ENCODE measurements around the gene MRPS27.

Gene MRPS27

DNA sequence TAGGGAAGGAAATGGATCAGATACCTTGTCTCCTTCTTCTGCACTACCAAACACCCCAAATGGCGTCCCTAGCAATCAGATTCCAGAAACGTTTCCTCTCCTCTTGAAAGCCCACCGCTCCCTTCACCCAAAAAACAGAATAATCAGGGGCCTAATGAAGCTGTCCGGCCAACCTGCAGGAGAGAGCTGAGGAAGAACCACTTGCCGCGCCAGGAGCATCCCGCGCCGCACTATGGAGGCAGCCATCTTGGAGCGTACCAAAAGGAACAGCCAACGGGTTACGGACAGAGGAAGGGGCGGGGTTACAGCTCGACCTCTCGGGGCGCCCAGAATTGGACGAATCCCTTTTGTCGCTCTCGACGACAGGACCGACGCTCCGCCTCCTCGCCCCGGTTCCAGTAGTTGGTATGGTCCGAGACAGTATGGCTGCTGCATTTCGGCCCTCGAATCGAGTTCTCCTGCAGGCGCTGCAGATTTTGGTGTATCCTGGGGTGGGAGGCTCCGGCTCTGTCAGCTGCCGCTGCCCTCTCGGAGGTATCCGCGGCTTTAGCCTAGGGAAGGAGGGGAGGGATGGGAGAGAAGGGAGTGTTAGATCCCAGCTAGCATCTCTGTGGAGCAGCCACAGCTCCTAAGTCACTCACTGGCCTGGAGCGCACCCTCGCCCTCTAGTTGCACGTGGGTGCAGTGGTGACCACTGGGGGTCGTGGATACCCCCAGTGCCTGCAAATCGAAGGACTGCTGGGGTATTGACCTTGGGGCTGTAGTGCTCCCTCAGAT, at the start of gene MRPS27, which contains the start of gene PTCD2:
Gene MRPS27 (minus strand): TSS at position 265 of the 777 bp plus-strand sequence. CDS start 19 bp downstream, at position 246.
Gene PTCD2 (plus strand): TSS at position 398 of the 777 bp plus-strand sequence. CDS start 10 bp downstream, at position 408.
- peak; percentile 88 for DNase-seq (ENCODE audit: low read depth)

DNA sequence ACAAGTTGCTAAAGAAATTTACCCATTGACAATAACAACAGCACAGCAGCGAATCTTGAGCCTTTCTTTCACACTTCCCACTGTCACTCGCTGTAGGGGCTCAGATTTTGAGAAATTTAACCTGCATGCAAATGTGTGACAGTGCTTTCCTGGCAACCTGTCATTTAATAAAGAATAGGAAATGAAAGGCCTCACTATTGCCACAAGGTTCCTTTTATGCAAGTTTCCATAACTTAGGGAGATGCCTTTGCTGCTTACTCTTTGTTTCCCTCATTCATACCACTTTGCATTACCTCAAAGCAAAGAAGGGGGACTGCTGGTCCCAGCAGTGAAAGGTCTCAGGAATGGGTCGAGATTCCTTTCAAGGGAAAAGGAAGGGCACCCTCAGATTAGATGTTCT, 49.7 kb upstream of the MRPS27 start:
- no peak for DNase-seq (ENCODE audit: low read depth)

DNA sequence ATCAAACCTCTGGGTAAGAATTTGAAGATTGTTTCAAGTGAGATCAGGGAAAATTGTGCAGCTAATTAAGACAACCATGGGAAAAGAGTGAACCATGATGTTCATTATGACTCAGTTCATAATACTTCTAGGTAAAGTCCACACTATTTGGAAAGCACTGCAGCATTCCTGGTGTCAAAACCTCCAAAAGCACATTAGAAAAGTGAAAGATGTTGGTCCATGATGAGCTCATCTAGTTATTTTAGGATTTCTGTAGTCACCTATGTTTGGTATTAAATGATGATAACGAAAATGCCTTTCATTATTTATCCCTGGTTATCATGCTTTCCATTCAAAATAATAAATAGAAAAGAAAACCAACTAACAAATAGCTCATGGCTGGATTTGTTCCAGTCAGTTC, 49.3 kb upstream of the MRPS27 start:
- no peak for DNase-seq (ENCODE audit: low read depth)

DNA sequence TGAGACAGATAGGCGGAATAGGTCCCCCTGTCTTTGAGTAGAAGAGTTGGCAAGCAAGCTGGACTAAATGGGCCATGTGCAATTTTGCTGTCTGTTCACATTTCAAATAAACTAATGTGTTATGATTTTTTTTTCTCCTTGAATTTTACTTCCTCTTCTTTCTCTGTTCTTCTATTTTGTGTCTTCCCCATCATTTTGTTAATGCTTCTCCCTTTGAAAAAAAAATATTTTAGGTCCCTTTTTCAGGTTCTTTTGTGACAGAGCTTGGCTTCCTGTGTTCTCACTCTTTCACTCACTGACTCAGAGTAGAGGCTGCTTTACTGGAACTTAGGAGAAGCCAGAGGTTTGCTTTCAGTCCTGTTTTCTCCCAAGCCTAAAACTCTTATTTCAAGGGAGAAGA, 48.2 kb upstream of the MRPS27 start:
- no peak for DNase-seq (ENCODE audit: low read depth)

DNA sequence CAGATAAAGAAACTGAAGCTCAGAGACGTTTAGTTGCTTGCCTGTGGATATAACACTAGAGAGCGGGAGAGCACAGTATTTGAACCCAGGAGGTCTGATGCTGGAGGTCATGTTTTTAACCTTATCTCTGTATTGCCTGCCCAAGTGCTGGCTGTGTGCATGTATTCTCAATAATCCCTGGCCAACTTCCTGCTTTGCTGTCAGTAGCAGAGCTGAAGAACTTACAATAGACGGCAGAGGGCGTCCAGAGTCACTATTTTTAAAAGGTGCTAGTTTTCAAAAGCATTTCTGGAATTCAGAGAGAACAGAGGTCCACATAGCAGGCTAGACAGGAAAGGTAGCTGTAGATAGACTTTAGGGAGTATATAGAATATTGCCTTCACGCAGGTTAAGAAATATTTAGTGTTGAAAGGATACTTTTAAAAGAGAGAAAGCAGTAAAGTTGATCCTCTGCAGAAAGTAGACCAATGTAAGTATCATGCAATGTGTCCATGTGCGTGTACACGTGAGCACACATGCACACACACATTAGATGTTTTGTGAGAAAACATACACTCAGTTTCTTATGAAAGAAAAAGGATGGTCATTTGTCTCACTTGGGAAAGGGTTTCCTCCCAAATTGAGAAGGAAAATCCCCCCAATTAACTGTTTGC, 46.4 kb upstream of the MRPS27 start:
- DNase-seq (ENCODE audit: low read depth), result peak; percentile 14

DNA sequence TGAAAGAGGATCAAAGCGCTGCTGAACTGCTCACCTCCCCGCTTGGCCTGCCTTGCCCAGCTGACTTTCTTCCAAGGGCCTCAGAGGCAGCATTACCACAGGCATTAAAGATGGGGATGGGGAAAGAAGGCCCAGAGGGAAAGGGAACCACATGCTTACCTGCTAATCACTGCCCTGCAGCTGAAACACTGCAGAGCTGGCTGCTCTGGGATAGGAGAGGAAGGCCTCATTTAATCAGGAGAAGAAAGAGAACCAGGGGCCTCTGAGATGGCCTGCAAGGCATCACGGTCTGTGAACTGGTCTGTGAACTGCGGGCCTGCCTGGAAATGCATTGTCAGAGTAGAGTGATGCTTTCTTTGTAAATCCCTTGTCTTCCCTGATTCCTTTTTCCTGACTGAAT, 44.9 kb upstream of the MRPS27 start:
- no peak for DNase-seq (ENCODE audit: low read depth)

DNA sequence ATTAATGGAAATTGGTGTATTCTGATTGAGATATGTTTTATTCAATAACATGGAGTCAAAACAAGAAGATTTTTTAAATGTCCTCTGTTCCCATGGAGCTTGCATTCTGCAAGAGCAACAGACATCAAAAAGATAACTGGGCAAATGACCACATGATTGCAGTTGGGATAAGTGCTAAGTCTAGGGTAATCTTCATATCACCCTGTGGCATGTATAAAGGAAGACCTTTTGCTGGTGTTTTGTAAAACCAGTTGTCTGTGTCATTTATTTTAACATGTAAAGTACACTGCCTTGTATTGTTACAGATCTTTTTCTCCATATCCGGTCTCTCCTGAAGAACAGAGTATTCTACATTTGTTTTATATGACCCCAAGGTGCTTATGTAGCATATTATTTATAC, 44.1 kb upstream of the MRPS27 start:
- no peak for DNase-seq (ENCODE audit: low read depth)

DNA sequence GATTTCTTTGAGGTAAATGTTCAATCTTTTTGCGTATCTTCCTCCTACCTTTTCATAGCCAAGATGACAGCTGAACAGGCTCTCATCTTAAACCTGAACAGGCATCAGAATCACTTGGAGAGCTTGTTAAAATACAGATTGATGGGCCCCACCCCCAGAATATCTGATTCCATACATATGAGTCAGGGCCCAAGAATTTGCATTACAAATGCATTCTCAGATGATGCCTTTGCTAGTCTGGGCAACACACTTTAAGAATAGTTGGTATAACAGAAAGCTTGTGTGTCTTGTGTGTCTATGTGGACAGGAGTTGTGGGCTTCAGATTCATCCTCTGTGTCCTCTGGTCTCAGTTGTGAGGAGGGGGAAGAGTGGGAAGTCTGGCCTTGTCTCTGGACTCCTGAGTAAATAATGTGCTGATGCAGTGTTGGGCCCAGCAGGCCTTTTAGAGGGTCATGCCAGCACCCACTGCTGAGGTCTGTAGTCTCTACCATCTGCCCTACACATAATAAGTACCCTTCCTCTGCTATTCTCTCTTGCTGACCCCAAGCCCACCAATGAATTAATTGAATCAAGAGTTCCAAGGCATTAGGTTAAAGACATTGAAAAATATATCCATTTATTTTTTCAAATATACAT, 43.2 kb upstream of the MRPS27 start:
- DNase-seq (ENCODE audit: low read depth), result no peak

DNA sequence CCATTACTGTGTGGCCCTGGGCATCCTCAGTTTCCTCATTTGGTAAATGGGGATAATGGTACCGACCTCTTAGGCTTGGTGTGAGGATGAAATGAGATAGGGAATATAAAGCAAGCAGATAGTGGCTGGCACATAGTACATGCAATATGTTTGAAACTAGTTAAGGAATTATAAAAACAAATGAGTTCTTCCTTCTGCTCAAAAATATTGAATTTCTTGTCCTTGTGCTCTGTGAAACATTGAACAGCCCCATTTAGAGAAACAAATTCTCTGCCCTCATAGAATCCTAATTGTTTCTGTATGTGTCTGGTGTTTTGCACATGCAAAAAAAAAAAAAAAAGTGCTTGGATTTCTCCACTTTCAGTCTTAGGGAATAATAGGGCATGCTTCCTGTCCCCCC, 39.8 kb upstream of the MRPS27 start:
- no peak for DNase-seq (ENCODE audit: low read depth)

DNA sequence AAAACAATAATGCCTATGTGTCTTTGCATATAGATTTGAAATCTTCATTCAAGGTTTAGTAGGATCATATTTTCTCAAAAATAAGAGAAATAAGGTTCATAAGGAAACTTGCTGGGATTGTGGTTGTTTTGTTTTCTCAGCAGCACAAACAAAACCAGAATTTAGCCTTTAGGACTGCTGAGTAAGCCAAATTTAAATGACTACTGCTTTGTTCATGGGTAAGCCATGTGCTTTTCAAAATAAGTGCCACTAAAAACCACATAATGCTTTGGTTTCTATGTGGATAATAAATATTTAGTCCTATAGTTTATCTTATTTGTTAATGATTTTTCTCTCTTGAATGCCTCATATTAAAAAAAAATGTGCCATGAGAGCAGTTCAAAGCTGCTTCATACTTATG, 38.9 kb upstream of the MRPS27 start:
- DNase-seq (ENCODE audit: low read depth), result no peak

DNA sequence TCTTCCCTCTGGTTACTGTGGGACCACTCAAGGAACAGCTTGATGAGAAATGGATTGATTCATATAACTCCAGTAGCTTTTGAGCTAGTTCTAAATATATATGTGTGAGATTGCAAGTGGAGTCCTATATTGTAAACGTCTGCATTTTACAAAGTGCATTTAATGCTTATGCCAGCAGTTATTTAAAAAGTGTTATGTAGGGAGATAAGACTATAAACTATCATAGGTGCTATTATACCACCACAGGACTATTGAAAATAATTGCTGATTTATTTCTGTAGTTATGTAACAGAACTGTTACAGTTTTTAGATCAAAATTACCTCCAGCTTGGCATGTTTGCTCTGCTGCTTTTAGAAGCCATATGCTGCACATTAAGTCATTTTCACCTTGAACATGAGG, 36.3 kb upstream of the MRPS27 start:
- DNase-seq (ENCODE audit: low read depth), result no peak

DNA sequence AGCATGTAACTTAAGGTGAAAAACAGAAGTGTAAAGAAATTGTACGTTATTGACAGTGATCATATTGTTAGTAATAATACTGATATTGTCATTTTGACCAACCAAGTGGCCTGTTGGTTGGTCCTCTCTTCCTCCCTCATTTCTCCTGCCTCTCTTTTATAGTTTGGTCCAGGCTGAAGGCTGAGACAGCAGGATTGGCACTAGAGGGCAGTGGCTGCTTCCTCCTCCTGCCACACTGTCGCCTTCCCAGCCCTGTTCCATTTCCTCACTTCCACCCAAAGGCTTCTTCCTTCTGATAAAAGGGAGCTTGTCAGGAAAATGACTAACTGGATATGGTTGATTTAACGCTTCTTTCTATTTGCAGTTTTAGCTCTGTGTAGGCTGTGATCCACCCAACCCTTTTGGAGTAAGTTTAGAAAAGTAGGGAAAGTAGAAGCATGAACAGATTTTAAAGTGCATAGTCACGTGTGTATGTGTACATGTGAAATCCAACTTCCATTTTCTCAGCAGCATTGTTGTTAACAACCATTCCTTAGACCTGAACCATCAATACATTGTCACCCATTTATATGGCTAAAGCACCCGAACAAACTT, 35.8 kb upstream of the MRPS27 start:
- DNase-seq (ENCODE audit: low read depth), result no peak

DNA sequence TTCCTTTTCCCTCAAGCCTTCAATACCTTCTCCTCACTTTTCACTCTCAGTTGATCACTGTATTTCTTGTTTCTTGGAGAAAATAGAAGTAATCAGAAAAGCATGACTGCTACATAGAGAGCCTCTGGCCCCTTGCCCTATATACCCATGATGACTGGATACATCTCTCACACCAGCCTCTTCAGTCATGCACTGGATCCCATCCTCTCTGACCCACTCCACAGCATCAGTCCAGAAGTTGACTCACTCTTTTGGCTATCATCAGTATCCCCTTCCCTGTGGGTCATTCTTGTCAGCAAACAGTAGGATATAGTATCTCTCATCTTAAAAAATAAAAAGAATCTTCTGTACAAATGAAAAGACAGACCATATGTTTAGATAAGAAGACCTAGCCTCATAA, 33.0 kb upstream of the MRPS27 start:
- no peak for DNase-seq (ENCODE audit: low read depth)

DNA sequence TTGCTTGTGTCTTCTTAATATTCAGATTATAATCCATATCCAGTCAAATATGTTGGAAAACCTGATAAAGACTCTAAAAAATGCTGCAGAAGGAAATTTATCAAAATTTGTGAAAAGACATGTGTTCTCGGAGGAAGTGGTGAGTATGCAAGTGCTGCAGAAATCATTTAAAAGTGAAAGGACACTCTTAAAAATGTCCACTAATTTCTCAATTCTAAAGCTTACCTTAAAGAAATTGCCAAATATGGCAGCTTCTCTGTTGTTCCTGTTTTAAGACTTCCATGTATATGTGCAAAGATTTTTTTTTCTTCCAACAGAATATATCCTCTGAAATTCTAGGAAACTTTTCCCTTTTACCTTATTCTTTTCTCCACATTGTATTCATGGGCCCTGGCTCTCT, 32.6 kb upstream of the MRPS27 start:
- no peak for DNase-seq (ENCODE audit: low read depth)

DNA sequence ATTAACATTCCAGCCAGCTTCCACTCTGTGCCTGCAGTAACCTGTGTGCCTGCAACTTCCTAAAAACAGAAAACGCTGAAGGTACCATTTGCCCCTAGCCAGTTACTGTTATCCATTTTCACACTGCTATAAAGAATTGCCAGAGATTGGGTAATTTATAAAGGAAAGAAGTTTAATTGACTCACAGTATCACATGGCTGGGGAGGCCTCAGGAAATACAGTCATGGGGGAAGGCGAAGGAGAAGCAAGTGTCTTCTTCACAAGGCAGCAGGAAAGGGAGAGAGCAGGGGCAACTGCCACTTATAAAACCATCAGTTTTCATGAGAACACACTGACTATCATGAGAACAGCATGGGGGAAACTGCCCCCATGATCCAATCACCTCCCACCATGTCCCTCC, 31.3 kb upstream of the MRPS27 start:
- no peak for DNase-seq (ENCODE audit: low read depth)

DNA sequence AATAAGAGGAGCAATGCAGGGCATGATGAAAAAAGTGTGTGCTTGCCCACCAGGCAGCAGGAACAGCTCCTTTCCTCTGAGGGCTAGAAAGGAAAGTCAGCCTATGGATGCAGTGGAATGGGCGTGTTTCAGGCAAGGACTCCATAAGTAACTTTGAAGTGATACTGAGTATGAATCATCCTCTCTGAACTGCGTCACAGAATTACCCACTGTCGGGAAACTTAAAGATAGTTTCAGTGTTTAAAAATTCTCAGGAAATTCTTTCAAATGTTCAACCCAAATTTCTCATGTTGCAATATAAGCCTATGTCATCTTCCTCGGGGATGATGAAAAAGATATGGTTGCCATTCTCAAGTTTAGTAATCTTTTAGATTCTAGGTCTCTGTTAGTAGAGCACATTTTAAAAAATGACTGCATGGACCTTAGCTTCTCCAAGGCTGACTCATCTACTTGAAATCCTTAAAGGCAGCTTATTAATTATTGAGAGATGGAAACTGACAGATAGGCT, 27.8 kb upstream of the MRPS27 start:
- peak; percentile 4 for DNase-seq (ENCODE audit: low read depth)

DNA sequence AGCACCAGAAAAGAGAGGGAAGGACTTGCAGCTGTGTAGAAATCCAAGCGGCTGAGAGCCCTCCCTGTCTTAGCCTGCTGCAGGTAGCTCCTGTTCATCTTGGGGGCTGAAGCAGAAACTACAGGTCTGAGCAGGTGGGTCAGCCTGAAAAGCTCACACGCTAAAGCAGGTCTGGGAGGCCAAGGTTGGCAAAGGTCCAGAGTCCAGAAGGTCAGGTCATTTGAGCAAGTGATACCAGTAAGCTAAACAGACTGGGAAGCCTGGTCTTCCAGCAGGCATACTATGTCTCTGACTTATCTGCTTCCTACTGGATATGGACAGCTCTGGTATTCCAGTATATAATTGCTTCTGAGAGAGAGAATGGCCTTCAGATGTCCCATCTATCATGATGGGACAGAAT, 26.4 kb upstream of the MRPS27 start:
- DNase-seq (ENCODE audit: low read depth), result no peak

DNA sequence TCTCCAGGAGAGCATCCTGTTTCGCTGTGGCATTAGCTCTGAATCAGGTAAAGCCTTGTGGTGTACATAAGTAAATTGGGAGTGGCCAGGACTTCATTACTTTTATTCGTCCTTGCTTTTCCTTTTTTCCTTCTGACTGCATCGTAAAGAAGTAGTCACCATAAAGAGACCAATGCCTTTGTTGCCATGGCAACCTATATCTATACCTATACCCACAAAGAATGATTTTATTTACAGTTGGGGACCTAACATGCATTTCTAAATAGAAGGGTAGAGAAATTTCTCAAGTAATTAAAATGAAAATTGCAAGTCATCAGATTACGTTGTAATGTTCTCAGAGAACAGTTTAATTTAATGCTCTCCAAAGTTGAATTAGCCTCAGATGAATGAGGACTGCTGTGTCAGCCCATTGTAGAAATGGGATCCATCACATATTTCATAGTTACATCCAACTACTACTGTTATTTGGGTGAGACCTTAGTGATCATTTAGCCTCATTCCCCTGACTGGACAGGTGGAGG, 18.7 kb upstream of the MRPS27 start:
- no peak for DNase-seq (ENCODE audit: low read depth)

DNA sequence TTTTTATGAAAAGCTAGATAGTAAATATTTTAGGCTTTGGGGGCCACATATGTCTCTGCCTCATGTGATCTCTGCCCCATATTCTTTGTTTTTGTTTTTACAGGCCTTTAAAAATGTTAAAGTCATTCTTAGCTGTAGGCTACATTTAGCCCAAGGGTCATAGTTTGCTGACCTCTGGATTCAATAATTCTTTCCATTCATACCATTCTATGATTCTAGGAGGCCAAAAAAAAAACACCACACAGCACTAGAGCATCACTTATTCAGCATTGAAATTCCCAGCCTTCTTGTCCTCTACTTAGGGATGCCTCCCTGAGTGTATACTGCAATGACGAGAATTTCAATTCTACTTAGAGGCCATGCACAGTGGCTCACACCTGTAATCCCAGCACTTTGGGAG, 17.1 kb upstream of the MRPS27 start:
- DNase-seq (ENCODE audit: low read depth), result no peak

DNA sequence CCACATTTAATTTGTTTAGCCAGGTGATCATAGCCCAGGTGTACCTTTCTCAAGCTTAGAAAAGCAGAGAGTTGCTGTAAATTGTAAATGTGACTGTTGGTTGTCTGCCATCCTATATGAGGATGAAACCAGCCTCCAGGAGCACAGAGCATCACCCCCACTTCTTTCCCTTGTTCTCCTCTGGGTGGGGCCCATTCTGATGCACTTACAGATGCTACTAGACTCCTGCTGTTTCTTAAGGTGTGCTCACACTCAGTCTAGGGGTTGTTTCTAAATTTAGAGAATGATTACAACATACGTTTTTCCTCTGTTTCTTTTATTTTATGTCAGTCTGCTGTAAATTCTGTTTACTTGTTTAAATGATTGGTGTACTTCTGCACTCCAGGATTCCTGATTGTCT, 10.7 kb upstream of the MRPS27 start:
- DNase-seq (ENCODE audit: low read depth), result no peak

DNA sequence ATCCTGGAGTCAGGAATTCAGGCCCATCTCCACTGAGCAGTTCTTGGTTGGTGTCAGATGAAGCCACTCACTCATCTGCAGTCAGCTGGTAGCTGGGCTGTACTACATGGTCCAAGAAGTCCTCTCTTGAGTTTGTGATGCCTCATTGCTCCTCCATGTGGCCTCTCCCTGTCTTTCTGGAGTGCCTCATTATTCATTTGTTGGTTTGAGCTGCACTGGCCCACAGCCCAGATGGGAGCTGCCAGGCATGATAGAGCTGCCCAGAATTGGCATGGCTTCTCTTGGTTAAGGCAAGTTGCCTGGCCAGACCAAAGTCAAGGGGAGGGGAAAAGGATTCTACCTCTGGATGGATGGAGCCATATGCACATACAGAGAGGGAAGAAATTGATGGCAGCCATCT, 8.1 kb upstream of the MRPS27 start:
- DNase-seq (ENCODE audit: low read depth), result no peak

DNA sequence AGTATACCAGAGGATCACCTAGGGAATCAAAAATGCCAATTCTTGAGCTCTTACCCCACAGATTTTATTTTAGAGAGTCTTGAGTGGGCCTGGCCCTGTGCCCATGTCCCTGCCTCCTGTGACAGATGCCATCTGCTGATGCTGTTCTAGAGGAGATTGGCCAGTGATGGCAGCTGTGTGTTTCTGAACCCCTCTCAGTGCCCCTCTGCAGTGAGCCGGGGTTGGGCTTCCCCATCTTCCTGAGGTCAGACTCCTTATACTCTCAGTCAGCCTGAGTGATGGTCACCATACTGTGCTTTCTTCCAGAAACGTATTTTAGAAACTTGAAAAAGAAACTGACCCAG, 6.2 kb upstream of the MRPS27 start:
- no peak for DNase-seq (ENCODE audit: low read depth)

Measured in activated T-cell treated with anti-CD3 and anti-CD28 coated beads for 48 hours (primary cell).